Psoas muscle (tissue), 8 donors: ENCODE data around the gene STUB1. TPM values are rescaled to one million over a fixed set of nuclear protein-coding genes. Genes with fewer than 3 reads are reported as not detected.

Source experiments
- ATAC-seq, 4 donors: fragments of 200-7000 bp; cut with Tn5 transposase; one replicate each; pipeline ENCODE4 v1.9.1; 2020; ENCODE audit warnings: moderate library complexity in 3 of 4, mild to moderate bottlenecking in 2 of 4
- DNase-seq, 2 donors: peaks; one replicate each; pipeline ENCODE4 v3.0.0-alpha.2; 2020
- H3K27ac ChIP-seq: fragments of 200-600 bp; one replicate; pipeline ENCODE4 v1.8.0; 2022
- H3K27me3 ChIP-seq, 3 donors: fragments of 200-600 bp in 1 of 3; one replicate each; pipeline versions ENCODE4 v1.6.1 to v1.8.0; 2013 to 2022; ENCODE audit warnings: low read length in 2 of 3, mild to moderate bottlenecking in 2 of 3, moderate library complexity in 1 of 3; ENCODE audit not compliant: insufficient read depth in 3 of 3
- H3K36me3 ChIP-seq, 2 donors: fragments of 200-600 bp in 1 of 2; one replicate each; pipeline versions ENCODE4 v1.6.1 to v1.8.0; 2013 to 2022; ENCODE audit warnings: low read depth in 1 of 2, mild to moderate bottlenecking in 1 of 2, moderate library complexity in 1 of 2; ENCODE audit not compliant: insufficient read depth in 1 of 2
- H3K4me1 ChIP-seq: fragments of 200-600 bp; one replicate; pipeline ENCODE4 v1.8.0; 2022
- H3K4me3 ChIP-seq: fragments of 200-600 bp; one replicate; pipeline ENCODE4 v1.8.0; 2022; ENCODE audit warnings: mild to moderate bottlenecking
- H3K9me3 ChIP-seq: fragments of 200-600 bp; one replicate; pipeline ENCODE4 v1.8.0; 2022
- WGBS, 3 donors: extraction: QIAGEN DNeasy Blood & Tissue Kit; methylation state at CpG; one replicate each; pipeline versions ENCODE4 v1.1.6 to v1.1.7; 2013; 5-methylcytosine and 5-hydroxymethylcytosine counted together
- intact Hi-C, 2 donors: fragments of 100-400 bp; cut with DNase I; formaldehyde crosslinking; loops; one replicate each; pipeline versions ENCODE4 v1.11.0 to v1.14.2; 2022
- polyA plus RNA-seq, 3 donors: library from polyadenylated mRNA; stranded (reverse); fragments of 200-250 nt; gene quantifications; one replicate each; pipeline ENCODE4 v1.2.3, GENCODE V29; 2013
- total RNA-seq, 4 donors: library from RNA; stranded (reverse); fragmentation: NEBNext Ultra II Directional in 2 of 4; extraction: Animal tissue kit (Norgen Biotek cat#: 25700) in 2 of 4; gene quantifications; one replicate each; pipeline versions ENCODE4 v1.2.1 to v1.2.4, GENCODE V29; 2021 to 2023
- TF ChIP-seq, protein P1 (sequence below): fragments of 200-600 bp; IDR thresholded peaks from one replicate; pipeline ENCODE4 v1.8.0; 2022; ENCODE audit warnings: antibody characterized with exemption
- donor health status: healthy with polysubstance abuse.
- donor health status: DM: no; HTN: no; CAD: no; lungs with moderate emphysema.
- donor health status: Bipolar disorder and iron deficiency.
- donor health status: healthy.
- donor health status: DM: yes; HTN: yes; CAD: no.
- donor health status: DM: no; HTN: no; CAD: no.
- donor health status: DM: no; HTN: no; CAD: no.
- donor health status: DM: yes; HTN: yes; CAD: no.

Gene STUB1
- total and polyA plus RNA-seq, 7 donors, result 108 to 150 (median 127) TPM

- DNase-seq (no peak), ATAC-seq (no peak)
- TF ChIP-seq, protein P1, sequence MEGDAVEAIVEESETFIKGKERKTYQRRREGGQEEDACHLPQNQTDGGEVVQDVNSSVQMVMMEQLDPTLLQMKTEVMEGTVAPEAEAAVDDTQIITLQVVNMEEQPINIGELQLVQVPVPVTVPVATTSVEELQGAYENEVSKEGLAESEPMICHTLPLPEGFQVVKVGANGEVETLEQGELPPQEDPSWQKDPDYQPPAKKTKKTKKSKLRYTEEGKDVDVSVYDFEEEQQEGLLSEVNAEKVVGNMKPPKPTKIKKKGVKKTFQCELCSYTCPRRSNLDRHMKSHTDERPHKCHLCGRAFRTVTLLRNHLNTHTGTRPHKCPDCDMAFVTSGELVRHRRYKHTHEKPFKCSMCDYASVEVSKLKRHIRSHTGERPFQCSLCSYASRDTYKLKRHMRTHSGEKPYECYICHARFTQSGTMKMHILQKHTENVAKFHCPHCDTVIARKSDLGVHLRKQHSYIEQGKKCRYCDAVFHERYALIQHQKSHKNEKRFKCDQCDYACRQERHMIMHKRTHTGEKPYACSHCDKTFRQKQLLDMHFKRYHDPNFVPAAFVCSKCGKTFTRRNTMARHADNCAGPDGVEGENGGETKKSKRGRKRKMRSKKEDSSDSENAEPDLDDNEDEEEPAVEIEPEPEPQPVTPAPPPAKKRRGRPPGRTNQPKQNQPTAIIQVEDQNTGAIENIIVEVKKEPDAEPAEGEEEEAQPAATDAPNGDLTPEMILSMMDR, result no peak
- Histone ChIP-seq H3K9me3 (no peaks in the 10 kb centered on the region), H3K27me3 (peaks cover 0 to 56% (median 25%) of the 10 kb centered on the region in 3 donors), H3K4me1 (peaks cover 26% of the 10 kb centered on the region), H3K27ac (no peak overlapping the region), H3K36me3 (no peaks in the 10 kb centered on the region), H3K4me3 (no peak overlapping the region)
- intact Hi-C loops, result no loop called here
- 64 to 70% (median 66%) methylated on average over 10 of the region's 10 CpGs for WGBS, 3 donors
These were observed 12.3 kb downstream of the STUB1 start for GRCh38 chr16:692356-693108.

DNA sequence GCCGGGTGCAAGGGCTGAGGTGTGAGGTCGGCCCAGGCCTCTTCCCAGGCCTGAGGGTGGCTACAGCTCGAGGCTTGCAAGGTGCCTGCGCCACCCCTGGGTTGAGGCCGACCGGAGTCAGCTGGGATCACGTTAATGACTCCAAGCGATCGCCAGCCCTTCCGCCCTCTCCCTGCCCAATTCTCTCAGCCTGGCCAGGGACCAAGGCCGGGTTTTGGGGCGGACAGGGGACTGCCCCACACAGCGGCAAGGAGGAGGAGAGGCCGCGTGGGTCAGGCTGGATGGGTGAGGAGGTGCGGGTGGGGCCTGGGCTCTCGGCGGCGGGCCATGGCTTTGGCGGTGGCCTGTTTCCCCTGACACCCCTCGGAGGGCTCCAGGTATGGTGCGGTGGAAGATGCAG, 13.2 kb downstream of the STUB1 start:
- Histone ChIP-seq H3K27me3 (peaks cover 0 to 64% (median 27%) of the 10 kb centered on the region in 3 donors), H3K27ac (no peak overlapping the region), H3K4me3 (no peak overlapping the region), H3K4me1 (peaks cover 26% of the 10 kb centered on the region), H3K36me3 (no peaks in the 10 kb centered on the region), H3K9me3 (no peaks in the 10 kb centered on the region)
- DNase-seq (no peak), ATAC-seq (no peak)
- 23 to 28% (median 28%) methylated on average over 22 of the region's 22 CpGs for WGBS, 3 donors
- TF ChIP-seq, protein P1, result no peak
- intact Hi-C loops, result no loop called here

DNA sequence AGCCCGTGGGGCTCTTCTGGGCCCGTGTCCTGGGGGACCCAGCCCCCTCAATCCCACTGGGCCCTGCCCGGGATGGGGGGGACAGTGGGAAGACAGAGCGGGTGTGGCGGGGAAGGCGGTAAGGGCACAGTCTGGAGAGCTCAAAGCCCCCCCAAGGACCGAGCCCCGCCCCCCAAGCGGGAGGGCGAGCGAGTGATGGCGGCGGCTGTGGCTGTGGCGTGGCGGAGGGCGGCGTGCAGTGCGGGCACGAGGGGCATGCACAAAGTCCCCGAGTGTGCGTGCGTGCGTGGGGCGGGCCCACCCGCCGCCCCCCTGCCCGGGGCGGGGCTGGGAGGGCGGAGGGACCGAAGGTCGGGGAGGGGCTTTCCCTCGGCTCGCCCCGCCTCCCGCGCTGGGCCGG, 13.6 kb downstream of the STUB1 start:
- no peaks in the 10 kb centered on the region for H3K9me3 ChIP-seq
- TF ChIP-seq, protein P1, result no peak
- DNase-seq, result no peak
- H3K4me3 ChIP-seq, result no peak overlapping the region
- H3K27me3 ChIP-seq, result peaks cover 0 to 68% (median 27%) of the 10 kb centered on the region in 3 donors
- no peak overlapping the region for H3K27ac ChIP-seq
- intact Hi-C loops, result no loop called here
- ATAC-seq, result no peak
- H3K36me3 ChIP-seq, result no peaks in the 10 kb centered on the region
- 2 to 5% (median 2%) methylated on average over 12 to 36 of the region's 37 CpGs for WGBS, 3 donors
- H3K4me1 ChIP-seq, result peaks cover 21% of the 10 kb centered on the region

GRCh38 chr16:694187-694862, 14.1 kb downstream of the STUB1 start:
- intact Hi-C loops, result no loop called here
- Histone ChIP-seq H3K4me1 (peaks cover 16% of the 10 kb centered on the region), H3K27me3 (peaks cover 0 to 73% (median 28%) of the 10 kb centered on the region in 3 donors), H3K36me3 (no peaks in the 10 kb centered on the region), H3K27ac (no peak overlapping the region), H3K4me3 (no peak overlapping the region), H3K9me3 (no peaks in the 10 kb centered on the region)
- 1 to 3% (median 2%) methylated on average over 29 to 64 of the region's 64 CpGs for WGBS, 3 donors
- TF ChIP-seq, protein P1, result no peak
- DNase-seq (no peak), ATAC-seq (no peak)
